ENCODE measurements around the gene OR2H1. TPM values are rescaled to one million over a fixed set of nuclear protein-coding genes. Genes with fewer than 3 reads are reported as not detected.

OR2H1 gene
- total and polyA plus RNA-seq, 9 of the 15 experiments (the other 6 are each of a cell fraction or from before 2014, with no cell fraction given) = not detected

GRCh38 chr6:29462022-29462421, 5.1 kb downstream of the OR2H1 start:
- Histone ChIP-seq H3K4me2 (ENCODE audit: insufficient read depth, low read length) (no peak overlapping the region), H3K9me3 (replicated peaks; ENCODE audit: control insufficient read depth, insufficient read depth, low read depth, low read length) (no peaks in the 10 kb centered on the region), H3K4me1 (replicated peaks in 1 of 2; ENCODE audit: control insufficient read depth in 2 of 2, insufficient read depth in 2 of 2, low read length in 2 of 2) (no peaks in the 10 kb centered on the region), H3K27ac (ENCODE audit: extremely low read depth, low read depth, low read length) (no peak overlapping the region), H3K9ac (ENCODE audit: insufficient read depth in 1 of 2, low read depth in 2 of 2, low read length in 2 of 2) (no peak overlapping the region), H3K79me2 (ENCODE audit: control insufficient read depth, insufficient read depth, low read length) (no peaks in the 10 kb centered on the region), H4K20me1 (replicated peaks; ENCODE audit: control insufficient read depth, insufficient read depth, low read length) (no peaks in the 10 kb centered on the region), H3K9me1 (ENCODE audit: control insufficient read depth, insufficient read depth, low read length) (no peaks in the 10 kb centered on the region), H3K27me3 (ENCODE audit: control insufficient read depth in 2 of 2, insufficient read depth in 2 of 2, low read length in 2 of 2) (peaks cover 5 to 6% of the 10 kb centered on the region in 2 experiments; a peak in 4 of 5 replicates), H2AFZ (ENCODE audit: low read depth, low read length) (no peak overlapping the region), H3K4me3 (no peak overlapping the region), H3K36me3 (ENCODE audit: control insufficient read depth, insufficient read depth, low read length) (no peaks in the 10 kb centered on the region)
- ATAC-seq (no peak), FAIRE-seq (no peak), DNase-seq (ENCODE audit: extremely low read depth in 1 of 4, low spot score in 3 of 4) (no peak)
- BruUV-seq (replicated peaks) = no TSS peak
- ChIA-PET CTCF (ENCODE audit: low intra/inter-chr PET ratio) (no interaction called here), POLR2A (interaction anchor here (1.1 kb wide), 1 partner anchor 9 kb away, joined by 3 read pairs; no protein-coding TSS in a partner anchor)
- TF ChIP-seq ZNF384 (IDR thresholded peaks at IDR 0.05; ENCODE audit: low read depth, low read length) = no peak
- TF ChIP-seq SAP30 (IDR thresholded peaks at IDR 0.05; ENCODE audit: borderline replicate concordance, insufficient read depth, low read depth, low read length, poor library complexity, severe bottlenecking) = no peak
- TF ChIP-seq RAD51 (IDR thresholded peaks at IDR 0.05; ENCODE audit: borderline replicate concordance, low read depth) = no peak
- TF ChIP-seq NONO (IDR thresholded peaks at IDR 0.05; ENCODE audit: low read depth in 2 of 2, low read length in 1 of 2) = no peak
- no peak for TF ChIP-seq HNRNPL (IDR thresholded peaks at IDR 0.05; ENCODE audit: low read depth, low read length)
- TF ChIP-seq MTA3 (IDR thresholded peaks at IDR 0.05; ENCODE audit: borderline replicate concordance) = no peak
- TF ChIP-seq E4F1 (CRISPR knock-in tag; IDR thresholded peaks at IDR 0.05; ENCODE audit: borderline replicate concordance) = no peak
- TF ChIP-seq GATAD2B (IDR thresholded peaks at IDR 0.05; ENCODE audit: borderline replicate concordance) = no peak
- no peak for TF ChIP-seq ZBTB7A (IDR thresholded peaks at IDR 0.05; ENCODE audit: borderline replicate concordance, control insufficient read depth, low read depth, low read length)
- no peak for TF ChIP-seq ZNF436 (CRISPR knock-in tag; IDR thresholded peaks at IDR 0.05)
- intact Hi-C loops (cut with micrococcal nuclease) (no loop called here), in situ Hi-C loops (cut with MboI) (no loop called here)
- WGBS (ENCODE audit: insufficient coverage, low coverage, missing lambda C conversion rate) = 0% methylated on average over 6 of the region's 6 CpGs
